ENCODE data around the gene QSER1.

- TF ChIP-seq ELF1 (IDR thresholded peaks at IDR 0.05; ENCODE audit: borderline replicate concordance, low read depth) (no peak), CTCF (IDR thresholded peaks at IDR 0.05 in 2 of 3, conservative IDR thresholded peaks at IDR 0.05 in 1 of 3; ENCODE audit: borderline replicate concordance in 1 of 3, insufficient read depth in 1 of 3, low read depth in 2 of 3, low read length in 2 of 3) (no peak), ZFX (IDR thresholded peaks at IDR 0.05) (no peak), EZH2 (IDR thresholded peaks at IDR 0.05) (no peak), CBX3 (IDR thresholded peaks at IDR 0.05; ENCODE audit: low read depth) (no peak), POLR2A (IDR thresholded peaks at IDR 0.05; ENCODE audit: borderline replicate concordance, extremely low read depth, insufficient read depth, insufficient read length) (no peak), CEBPB (IDR thresholded peaks at IDR 0.05; ENCODE audit: low read depth) (no peak), MAX (IDR thresholded peaks at IDR 0.05) (no peak), TCF7L2 (IDR thresholded peaks at IDR 0.05; ENCODE audit: borderline replicate concordance, extremely low read depth, insufficient read depth, insufficient read length) (no peak), SIN3A (IDR thresholded peaks at IDR 0.05; ENCODE audit: low read depth) (no peak), YY1 (IDR thresholded peaks at IDR 0.05; ENCODE audit: extremely low read depth, insufficient replicate concordance, low read depth, low read length) (no peak)
Measured at GRCh38 chr11:32894921-32895320, 2.3 kb downstream of the QSER1 start.
